ENCODE results near the gene IGF2R. TPM values are rescaled to one million over a fixed set of nuclear protein-coding genes. Genes with fewer than 3 reads are reported as not detected.

The IGF2R gene
- total RNA-seq, 4 donors from 2014 or later: 48.8 to 106 (median 92.3) TPM

GRCh38 chr6:159982731-159983506 lies 14.0 kb downstream of the IGF2R start:
- TF ChIP-seq, protein P1, sequence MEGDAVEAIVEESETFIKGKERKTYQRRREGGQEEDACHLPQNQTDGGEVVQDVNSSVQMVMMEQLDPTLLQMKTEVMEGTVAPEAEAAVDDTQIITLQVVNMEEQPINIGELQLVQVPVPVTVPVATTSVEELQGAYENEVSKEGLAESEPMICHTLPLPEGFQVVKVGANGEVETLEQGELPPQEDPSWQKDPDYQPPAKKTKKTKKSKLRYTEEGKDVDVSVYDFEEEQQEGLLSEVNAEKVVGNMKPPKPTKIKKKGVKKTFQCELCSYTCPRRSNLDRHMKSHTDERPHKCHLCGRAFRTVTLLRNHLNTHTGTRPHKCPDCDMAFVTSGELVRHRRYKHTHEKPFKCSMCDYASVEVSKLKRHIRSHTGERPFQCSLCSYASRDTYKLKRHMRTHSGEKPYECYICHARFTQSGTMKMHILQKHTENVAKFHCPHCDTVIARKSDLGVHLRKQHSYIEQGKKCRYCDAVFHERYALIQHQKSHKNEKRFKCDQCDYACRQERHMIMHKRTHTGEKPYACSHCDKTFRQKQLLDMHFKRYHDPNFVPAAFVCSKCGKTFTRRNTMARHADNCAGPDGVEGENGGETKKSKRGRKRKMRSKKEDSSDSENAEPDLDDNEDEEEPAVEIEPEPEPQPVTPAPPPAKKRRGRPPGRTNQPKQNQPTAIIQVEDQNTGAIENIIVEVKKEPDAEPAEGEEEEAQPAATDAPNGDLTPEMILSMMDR (IDR thresholded peaks at IDR 0.05): no peak
- TF ChIP-seq EP300 (IDR thresholded peaks at IDR 0.05; ENCODE audit: low read depth): no peak
- no peak for TF ChIP-seq POLR2AphosphoS5 (IDR thresholded peaks at IDR 0.05)
- no peak for TF ChIP-seq POLR2A (IDR thresholded peaks at IDR 0.05)
- 76 to 78% methylated on average over 5 to 6 of the region's 6 CpGs for WGBS, 2 donors (ENCODE audit: low coverage in 1 of 2)
- in situ Hi-C loops (cut with MboI; ENCODE audit: low pct_ligation_motif_present in 1 of 4, low pct_unique_long_range_greater_than_20kb in 1 of 4, low sequenced_read_pairs in 3 of 4) (no loop called here), intact Hi-C loops (cut with DNase I; ENCODE audit: low total_unique reads) (no loop called here)
- peaks cover 38 to 85% (median 62%) of the 10 kb centered on the region in 4 donors for H3K4me1 ChIP-seq
- no peak for DNase-seq
- H3K9me3 ChIP-seq: no peaks in the 10 kb centered on the region
- H3K27ac ChIP-seq: peak overlapping the region; percentile 49 to 69 (median 64)
- no peak overlapping the region for H3K4me3 ChIP-seq
- no peaks in the 10 kb centered on the region for H3K36me3 ChIP-seq
- H3K27me3 ChIP-seq: no peaks in the 10 kb centered on the region

DNA sequence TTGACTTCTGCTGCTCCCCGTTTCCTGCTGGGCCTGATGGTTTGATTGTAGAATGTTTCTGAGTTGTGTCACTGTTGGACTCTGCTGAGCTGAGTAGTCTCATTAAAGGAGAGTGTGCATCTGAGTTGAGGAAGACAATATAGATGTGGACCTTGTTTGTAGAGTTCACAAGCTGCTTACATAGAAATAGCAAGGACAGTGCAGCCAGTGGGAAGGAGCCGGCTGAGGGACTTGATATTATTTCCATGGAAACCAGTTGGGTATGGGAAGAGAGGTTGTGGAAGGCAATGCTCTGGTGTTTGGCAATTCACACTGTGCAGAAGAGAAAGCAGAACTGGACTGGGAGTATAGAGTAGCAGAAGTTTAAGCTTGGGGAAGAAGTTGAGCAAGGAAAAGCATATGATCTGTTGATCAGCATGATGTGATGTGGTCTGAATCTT lies 14.8 kb downstream of the IGF2R start:
- Histone ChIP-seq H3K27ac (peak overlapping the region; percentile 26 to 69 (median 64)), H3K36me3 (no peaks in the 10 kb centered on the region), H3K27me3 (no peaks in the 10 kb centered on the region), H3K9me3 (no peaks in the 10 kb centered on the region), H3K4me1 (peaks cover 31 to 81% (median 55%) of the 10 kb centered on the region in 4 donors), H3K4me3 (no peak overlapping the region)
- intact Hi-C loops (cut with DNase I; ENCODE audit: low total_unique reads) (no loop called here), in situ Hi-C loops (cut with MboI; ENCODE audit: low pct_ligation_motif_present in 1 of 4, low pct_unique_long_range_greater_than_20kb in 1 of 4, low sequenced_read_pairs in 3 of 4) (no loop called here)
- WGBS, 2 donors (ENCODE audit: low coverage in 1 of 2): 58 to 64% methylated on average over 2 of the region's 2 CpGs
- DNase-seq: no peak
- TF ChIP-seq EP300 (IDR thresholded peaks at IDR 0.05; ENCODE audit: low read depth) (no peak), POLR2AphosphoS5 (IDR thresholded peaks at IDR 0.05) (no peak), POLR2A (IDR thresholded peaks at IDR 0.05) (no peak)
- TF ChIP-seq, protein P1 (IDR thresholded peaks at IDR 0.05): no peak

- Histone ChIP-seq H3K4me3 (no peak overlapping the region), H3K27ac (peak overlapping the region in 1 of 4 donors; percentile 66), H3K36me3 (no peaks in the 10 kb centered on the region), H3K27me3 (no peaks in the 10 kb centered on the region), H3K9me3 (no peaks in the 10 kb centered on the region), H3K4me1 (peaks cover 33 to 81% (median 53%) of the 10 kb centered on the region in 4 donors)
- in situ Hi-C loops (cut with MboI; ENCODE audit: low pct_ligation_motif_present in 1 of 4, low pct_unique_long_range_greater_than_20kb in 1 of 4, low sequenced_read_pairs in 3 of 4): no loop called here
- DNase-seq: no peak
- WGBS, 2 donors (ENCODE audit: low coverage in 1 of 2): 80 to 87% methylated on average over 11 of the region's 11 CpGs
- intact Hi-C loops (cut with DNase I; ENCODE audit: low total_unique reads): no loop called here
- no peak for TF ChIP-seq POLR2A (IDR thresholded peaks at IDR 0.05)
These were observed 15.4 kb downstream of the IGF2R start for GRCh38 chr6:159984268-159984786.

DNA sequence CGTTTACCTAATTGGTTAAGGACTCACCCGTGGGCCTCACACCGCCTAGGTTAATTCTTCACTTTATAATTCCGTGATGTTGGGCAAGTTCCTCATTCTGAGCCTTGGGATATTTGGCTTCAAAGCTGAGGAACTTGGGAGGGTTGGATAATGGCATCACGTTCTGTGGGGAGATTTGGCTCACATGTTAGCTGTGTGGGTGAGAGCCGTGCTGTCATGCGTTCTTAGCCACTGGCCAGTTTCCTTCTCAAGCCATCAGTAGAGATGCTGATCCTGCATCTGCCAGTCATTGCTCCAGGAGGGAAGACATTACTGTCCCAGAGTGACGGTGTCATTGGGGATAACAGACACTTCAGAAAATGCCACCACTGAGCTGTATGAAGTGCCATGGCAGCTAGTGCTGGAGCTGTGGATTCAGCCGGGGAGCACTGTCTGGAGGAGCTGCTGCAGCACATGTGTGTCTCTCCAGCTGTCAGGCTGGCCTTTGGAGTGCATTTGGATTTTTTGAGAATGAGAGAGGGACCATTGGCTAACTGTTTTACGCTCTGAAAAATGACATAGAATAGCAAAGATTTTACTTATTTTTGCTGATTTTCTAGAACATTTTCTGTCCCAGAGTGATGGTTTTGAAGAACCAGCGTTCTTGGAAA lies 16.5 kb downstream of the IGF2R start:
- in situ Hi-C loops (cut with MboI; ENCODE audit: low pct_ligation_motif_present in 1 of 4, low pct_unique_long_range_greater_than_20kb in 1 of 4, low sequenced_read_pairs in 3 of 4) (no loop called here), intact Hi-C loops (cut with DNase I; ENCODE audit: low total_unique reads) (no loop called here)
- H3K27ac ChIP-seq: no peak overlapping the region
- no peaks in the 10 kb centered on the region for H3K9me3 ChIP-seq
- H3K4me1 ChIP-seq: peaks cover 33 to 83% (median 60%) of the 10 kb centered on the region in 4 donors
- H3K4me3 ChIP-seq: no peak overlapping the region
- WGBS, 2 donors (ENCODE audit: low coverage in 1 of 2): 71 to 80% methylated on average over 10 to 11 of the region's 11 CpGs
- TF ChIP-seq POLR2AphosphoS5 (IDR thresholded peaks at IDR 0.05): no peak
- TF ChIP-seq POLR2A (IDR thresholded peaks at IDR 0.05): no peak
- TF ChIP-seq, protein P1 (IDR thresholded peaks at IDR 0.05): no peak
- TF ChIP-seq EP300 (IDR thresholded peaks at IDR 0.05; ENCODE audit: low read depth): no peak
- no peak for DNase-seq
- H3K36me3 ChIP-seq: no peaks in the 10 kb centered on the region
- no peaks in the 10 kb centered on the region for H3K27me3 ChIP-seq
